Activated naive CD4-positive, alpha-beta T cell treated with anti-CD3 and anti-CD28 coated beads, Interleukin-2, amount 50 U/mL, for 72 hours (primary cell): ENCODE data around the gene NOSTRIN. TPM values are rescaled to one million over a fixed set of nuclear protein-coding genes. Genes with fewer than 3 reads are reported as not detected.

Source experiments
- ATAC-seq, 2 donors: fragments of 150-1000 bp; cut with Tn5 transposase; 2 replicates each; pipeline ENCODE4 v1.10.0; 2021; ENCODE audit warnings: mild to moderate bottlenecking in 2 of 2, moderate library complexity in 2 of 2
- DNase-seq, 2 donors: peaks; one replicate each; pipeline ENCODE4 v3.0.0; 2021 to 2022; ENCODE audit warnings: low spot score in 2 of 2
- H3K27ac Mint-ChIP-seq, 2 donors: one replicate each; pipeline ENCODE4 v1.8.0; 2022; ENCODE audit warnings: mild to moderate bottlenecking in 2 of 2, mixed read lengths in 2 of 2
- H3K36me3 Mint-ChIP-seq, 2 donors: one replicate each; pipeline ENCODE4 v1.8.0; 2022; ENCODE audit warnings: mixed read lengths in 2 of 2
- H3K9me3 Mint-ChIP-seq, 2 donors: one replicate each; pipeline ENCODE4 v1.8.0; 2022; ENCODE audit warnings: mixed read lengths in 2 of 2
- total RNA-seq, 2 donors: library from RNA; stranded (reverse); gene quantifications; one replicate each; pipeline ENCODE4 v1.2.3, GENCODE V29; 2022

NOSTRIN gene
- total RNA-seq, 2 donors from 2014 or later, result not detected

DNA sequence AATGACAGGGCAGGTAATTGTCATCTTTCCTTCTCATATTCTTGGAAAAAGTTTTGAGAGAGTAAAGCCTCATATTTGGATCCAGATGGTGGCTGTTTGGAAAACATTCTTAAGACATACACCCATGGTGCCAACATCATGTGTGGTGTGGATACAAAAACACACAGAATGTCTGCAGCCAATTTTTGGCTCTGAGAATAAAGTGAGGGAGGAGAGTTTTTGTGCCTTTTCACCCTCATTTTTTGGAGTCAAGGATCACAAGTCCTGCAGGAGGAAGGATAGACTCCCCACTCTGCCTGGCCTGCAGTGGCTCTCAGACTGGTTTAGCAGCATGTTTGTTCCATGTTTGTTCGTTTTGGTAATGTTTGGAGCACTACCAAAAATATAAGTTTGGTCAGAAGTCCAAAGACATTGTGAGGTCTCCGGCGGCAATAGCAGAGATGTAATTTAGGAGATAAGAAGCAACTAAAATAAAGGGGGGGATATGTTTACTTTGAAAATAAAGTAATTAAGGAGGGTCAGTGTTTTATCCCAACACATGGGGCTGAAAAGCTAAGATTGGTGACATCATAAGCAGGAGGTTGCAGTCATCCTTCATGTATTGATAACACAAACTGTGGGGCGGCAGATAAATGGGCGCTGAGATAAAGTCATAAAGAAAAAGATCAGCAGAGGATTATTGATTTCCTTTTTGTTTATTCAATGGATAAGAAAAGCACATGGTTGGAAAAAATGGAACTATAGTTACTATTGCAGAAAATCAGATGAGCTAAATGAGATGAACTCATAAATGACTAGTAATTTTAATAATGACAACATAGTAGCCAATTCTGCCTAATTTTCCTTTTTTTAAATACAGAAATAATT, 655 bp downstream of the NOSTRIN start:
- no peak for ATAC-seq
- no peak overlapping the region for H3K27ac Mint-ChIP-seq
- no peak for DNase-seq

DNA sequence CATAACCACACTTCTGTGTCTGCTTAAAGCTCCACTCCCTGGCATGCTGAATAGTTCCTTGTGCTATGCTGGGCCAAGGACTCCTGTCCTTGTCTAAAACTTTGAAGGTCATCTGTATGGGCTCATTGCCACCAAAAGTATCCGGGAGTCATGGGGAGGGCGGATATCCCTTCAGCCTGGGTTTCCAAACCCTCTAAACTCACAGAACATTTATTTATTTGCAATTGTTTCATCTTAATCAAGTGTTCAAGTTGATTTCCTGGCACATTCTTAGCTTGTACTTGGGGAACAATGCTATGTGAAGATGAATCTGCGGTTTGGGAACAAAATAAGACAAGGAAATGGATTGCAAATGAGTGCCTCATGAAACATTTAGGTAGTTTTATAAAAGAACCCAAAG, 1.8 kb downstream of the NOSTRIN start:
- Mint-ChIP-seq H3K27ac (no peak overlapping the region), H3K36me3 (no peaks in the 10 kb centered on the region), H3K9me3 (no peaks in the 10 kb centered on the region)
- DNase-seq, result no peak
- no peak for ATAC-seq

More for the DNA sequence above, 655 bp downstream of the NOSTRIN start:
- no peaks in the 10 kb centered on the region for H3K36me3 Mint-ChIP-seq
- no peaks in the 10 kb centered on the region for H3K9me3 Mint-ChIP-seq

DNA sequence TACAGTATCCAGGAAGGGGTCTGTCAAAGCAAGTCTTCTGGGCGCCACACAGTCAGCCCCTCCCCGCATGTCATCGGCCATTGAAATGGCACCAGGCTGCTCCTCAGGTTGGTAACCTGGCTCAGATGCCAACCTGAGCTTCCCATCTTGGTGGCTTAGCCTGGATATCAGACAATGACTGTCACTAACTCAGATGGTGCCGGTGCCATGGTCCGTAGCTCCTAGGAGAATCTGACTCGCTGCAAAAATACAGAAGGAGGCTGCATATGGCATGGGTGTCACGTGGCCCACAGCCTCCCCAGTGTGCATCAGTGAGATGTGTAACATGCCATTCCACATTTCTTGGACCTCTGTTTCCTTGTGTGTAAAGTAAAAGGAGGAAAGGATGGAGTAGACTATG, 3.2 kb downstream of the NOSTRIN start:
- Mint-ChIP-seq H3K36me3 (no peaks in the 10 kb centered on the region), H3K9me3 (no peaks in the 10 kb centered on the region), H3K27ac (no peak overlapping the region)
- DNase-seq (no peak), ATAC-seq (no peak)

DNA sequence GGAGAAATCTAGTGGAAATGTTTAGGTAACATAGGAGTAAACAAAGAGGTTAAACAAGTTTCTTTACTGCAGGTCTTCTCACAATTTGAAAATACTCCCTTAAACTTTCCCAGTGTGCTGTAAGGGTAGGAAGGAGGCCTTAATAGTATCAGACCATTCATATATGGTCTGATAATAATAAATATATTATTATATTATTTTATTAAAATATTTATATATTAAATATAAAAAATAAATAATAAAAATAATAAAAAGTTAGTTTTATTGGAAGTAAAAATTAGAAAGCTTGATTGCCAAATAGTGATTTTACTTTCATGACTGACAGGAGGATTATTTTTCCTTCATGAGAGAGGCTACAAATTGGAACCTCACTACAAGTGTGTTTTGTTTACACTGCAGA, 7.1 kb downstream of the NOSTRIN start:
- DNase-seq (no peak), ATAC-seq (no peak)
- Mint-ChIP-seq H3K36me3 (no peaks in the 10 kb centered on the region), H3K9me3 (no peaks in the 10 kb centered on the region), H3K27ac (no peak overlapping the region)

DNA sequence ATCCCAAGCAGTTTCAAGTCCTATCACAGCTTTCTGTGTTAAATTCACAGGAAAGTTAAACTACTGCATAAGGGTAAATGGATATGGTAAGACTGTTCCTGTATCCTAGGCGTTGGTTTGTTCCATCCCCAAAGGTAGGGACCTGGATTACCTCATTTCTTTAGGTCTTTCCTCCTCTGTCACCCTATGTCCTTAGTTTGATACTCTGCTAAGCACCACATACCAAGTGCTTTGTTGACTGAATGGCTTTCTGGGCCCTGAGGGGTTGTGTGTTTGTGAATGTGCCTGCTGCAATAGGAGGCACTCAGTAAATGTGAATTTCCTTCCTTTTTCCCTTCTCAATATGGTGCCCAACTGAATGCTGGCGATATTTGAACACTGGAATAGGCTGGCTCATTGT, 7.8 kb downstream of the NOSTRIN start:
- Mint-ChIP-seq H3K36me3 (no peaks in the 10 kb centered on the region), H3K9me3 (no peaks in the 10 kb centered on the region), H3K27ac (no peak overlapping the region)
- ATAC-seq (no peak), DNase-seq (no peak)

DNA sequence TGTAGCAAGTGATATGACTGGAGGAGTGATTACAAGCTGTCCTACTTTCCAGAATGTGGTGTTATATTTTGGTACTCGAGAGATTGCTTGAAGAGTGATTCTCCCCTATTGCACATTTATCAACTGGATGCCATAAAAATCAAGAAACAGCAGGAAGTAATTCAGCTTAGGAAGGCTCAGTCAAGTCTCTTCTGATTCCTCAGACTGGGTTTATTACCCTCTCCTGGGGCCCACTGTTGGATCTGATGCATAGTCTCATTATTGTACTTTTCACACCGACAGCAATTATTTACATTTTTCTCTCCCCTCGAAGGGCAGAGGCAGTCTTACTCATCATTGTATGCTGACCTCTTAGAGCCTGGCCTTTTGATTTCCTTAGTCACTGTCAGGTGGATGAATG, 9.3 kb downstream of the NOSTRIN start:
- ATAC-seq (no peak), DNase-seq (no peak)
- no peaks in the 10 kb centered on the region for H3K36me3 Mint-ChIP-seq
- H3K9me3 Mint-ChIP-seq, result no peaks in the 10 kb centered on the region
- no peak overlapping the region for H3K27ac Mint-ChIP-seq

DNA sequence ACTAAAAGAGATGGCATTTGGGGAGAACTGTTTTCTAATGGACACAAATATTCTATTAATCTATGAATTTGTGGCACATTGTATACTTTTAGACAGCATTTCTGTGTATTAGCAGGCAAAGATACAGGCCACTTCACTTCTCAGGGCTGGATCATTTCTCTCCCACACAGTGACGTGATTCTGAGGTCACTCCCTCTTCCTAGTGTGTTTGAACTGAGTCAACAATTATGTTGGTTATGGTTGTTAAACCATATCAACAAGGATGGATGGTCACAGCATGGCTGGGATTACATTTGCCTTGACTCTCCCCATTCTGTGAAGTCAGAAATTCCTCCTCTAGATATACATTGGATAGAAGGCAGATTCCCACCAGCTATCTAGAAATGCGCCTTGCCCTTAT, 11.6 kb downstream of the NOSTRIN start:
- Mint-ChIP-seq H3K27ac (no peak overlapping the region), H3K36me3 (no peaks in the 10 kb centered on the region), H3K9me3 (no peaks in the 10 kb centered on the region)
- ATAC-seq, result no peak
- DNase-seq, result no peak

DNA sequence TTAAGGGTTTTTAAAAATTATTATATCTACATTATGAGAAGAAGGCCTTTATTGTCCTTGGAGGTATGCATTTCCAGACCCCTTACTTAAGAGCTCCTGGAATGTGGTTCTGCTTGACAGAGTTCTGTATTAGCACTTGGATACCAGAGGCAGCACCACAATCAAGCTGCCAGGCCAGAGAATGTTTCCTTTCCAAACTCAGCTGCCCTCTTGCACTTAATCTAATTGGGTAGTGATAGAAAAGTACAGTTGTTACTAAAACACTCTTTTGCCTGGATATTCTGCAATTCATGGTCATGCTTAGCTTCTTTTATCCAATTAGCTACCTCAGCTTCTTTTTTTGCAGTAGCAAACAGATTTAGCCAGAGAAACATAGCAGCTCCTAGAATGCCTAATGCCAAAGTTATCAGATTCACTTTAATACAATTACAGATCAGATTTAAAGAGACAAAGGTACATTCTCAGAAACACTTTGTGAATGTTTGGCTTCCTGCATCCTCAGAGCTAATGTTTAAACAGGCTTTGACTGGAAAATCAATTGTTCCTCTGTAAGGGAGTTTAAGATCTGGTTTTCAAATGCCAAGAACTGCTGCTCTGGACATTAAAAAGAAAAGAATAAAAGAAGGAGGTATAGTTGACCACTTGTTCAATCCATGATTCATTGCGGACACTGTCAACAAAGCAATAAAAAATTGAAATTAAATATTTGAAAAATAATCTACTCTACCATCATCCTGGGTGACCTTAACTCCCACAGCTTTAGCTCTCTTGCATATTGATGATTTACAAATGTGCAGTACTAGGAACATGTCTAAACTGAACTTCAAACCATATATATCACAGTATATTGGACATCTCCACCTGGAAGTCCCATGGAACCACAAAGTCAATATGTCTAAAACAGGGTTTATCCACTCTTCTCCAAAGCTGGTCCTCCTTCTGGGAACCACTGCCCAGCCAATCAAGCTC, 12.8 kb downstream of the NOSTRIN start:
- H3K36me3 Mint-ChIP-seq, result no peaks in the 10 kb centered on the region
- DNase-seq, result no peak
- no peaks in the 10 kb centered on the region for H3K9me3 Mint-ChIP-seq
- no peak overlapping the region for H3K27ac Mint-ChIP-seq
- no peak for ATAC-seq

DNA sequence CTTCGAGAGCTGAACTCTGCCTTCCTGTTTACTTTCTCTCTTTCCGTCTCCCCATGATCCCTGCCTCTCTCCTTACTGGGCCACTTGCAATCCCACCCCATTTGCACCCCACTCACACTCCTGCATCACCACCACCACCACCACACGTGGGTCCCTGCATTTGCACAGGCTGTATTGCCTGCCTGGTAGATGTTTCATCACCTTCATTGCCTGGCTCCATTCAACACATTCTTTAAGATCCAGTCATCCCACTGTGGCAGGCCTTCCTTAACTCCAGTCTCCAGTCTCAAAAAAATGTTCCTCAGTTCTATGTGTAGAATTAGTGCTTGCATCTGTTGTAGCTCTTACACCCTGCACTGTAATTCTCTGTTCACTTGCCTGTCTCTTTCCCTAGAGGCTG, 13.9 kb downstream of the NOSTRIN start:
- DNase-seq, result no peak
- no peaks in the 10 kb centered on the region for H3K9me3 Mint-ChIP-seq
- no peak for ATAC-seq

DNA sequence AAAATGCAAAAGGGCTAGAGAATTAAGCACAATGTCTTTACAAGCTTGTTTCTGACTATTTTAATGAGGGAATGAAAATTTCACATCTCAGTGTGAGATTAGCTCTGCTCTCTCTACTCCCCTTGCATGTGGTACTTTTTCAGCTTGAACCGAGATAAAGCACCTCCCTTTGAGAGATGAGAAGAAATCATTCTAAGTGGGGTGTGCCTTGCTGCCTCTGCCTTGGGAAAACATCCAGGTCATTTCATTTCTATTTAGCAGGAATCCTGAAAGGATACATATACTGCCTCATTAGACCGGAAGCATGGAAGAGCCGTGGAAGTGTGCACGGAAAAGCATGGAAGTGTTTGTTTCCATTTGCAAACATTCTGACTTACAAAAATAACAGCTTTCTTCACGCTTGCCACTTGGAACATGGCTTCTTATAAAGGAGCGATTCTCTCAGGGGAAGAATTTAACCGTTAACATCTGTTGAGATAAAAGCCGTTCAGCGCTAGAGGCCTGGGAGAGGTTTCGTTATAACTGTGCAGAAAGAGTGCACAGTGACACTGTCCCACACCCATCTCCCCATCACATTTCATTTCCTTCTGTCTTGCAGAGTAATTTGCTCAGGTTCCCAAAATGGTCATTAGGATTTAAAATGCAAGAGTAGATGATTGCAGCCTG, 16.7 kb downstream of the NOSTRIN start:
- DNase-seq (no peak), ATAC-seq (no peak)
- no peaks in the 10 kb centered on the region for H3K36me3 Mint-ChIP-seq
- H3K27ac Mint-ChIP-seq, result no peak overlapping the region
- H3K9me3 Mint-ChIP-seq, result no peaks in the 10 kb centered on the region

More for the DNA sequence above, 13.9 kb downstream of the NOSTRIN start:
- H3K36me3 Mint-ChIP-seq, result no peaks in the 10 kb centered on the region
- H3K27ac Mint-ChIP-seq, result no peak overlapping the region

DNA sequence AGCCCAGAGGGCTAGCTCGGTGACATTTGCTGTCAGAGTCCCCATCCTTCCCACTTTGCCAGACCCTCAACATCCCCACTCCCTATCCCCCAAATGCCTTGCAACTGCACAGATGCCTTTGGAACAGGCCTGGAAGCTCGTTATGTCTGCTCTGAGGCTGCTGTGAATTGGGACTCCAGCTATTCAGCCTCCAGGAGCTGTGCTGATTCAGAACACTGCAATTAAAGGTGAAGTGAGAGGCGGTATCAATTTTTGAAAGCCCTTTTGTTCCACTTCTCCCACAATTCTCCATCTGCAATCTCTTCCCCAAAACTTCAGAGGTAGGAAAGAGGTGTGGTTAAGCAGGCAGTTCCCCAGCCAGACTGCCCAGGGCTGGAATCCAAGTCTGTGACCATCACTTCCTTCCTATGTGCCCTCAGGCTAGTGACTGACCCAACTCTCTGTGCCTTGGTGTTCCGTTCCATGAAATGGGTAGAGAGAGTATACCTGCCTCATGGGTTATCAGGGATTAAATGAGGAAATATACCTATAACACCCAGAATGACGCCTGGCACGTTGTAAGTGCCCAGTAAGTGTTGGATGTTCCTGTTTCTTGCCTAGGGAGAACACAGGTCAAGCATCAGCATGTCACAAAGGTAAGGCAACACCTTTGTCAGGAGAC, 17.5 kb downstream of the NOSTRIN start:
- no peak overlapping the region for H3K27ac Mint-ChIP-seq
- no peaks in the 10 kb centered on the region for H3K9me3 Mint-ChIP-seq
- no peaks in the 10 kb centered on the region for H3K36me3 Mint-ChIP-seq
- no peak for ATAC-seq
- no peak for DNase-seq

DNA sequence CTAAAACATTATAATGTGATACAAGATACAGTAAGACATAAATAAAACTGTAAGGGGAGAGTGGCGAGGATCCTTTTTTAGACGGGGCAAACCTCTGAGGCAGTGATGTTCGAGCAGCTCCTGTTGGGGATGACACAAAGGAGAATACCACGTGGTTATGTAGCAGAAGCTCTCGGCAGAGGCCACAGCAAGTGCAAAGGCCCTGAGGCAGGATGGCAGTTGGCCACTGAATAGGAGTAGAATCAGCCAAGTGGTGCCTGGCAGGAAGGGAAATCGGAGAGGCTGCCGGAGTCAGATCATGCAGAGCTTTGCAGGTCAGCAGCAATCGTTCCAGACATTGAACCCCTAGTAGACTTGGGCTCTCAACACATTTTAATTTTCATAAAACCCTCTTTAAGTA, 19.1 kb downstream of the NOSTRIN start:
- no peak overlapping the region for H3K27ac Mint-ChIP-seq
- H3K9me3 Mint-ChIP-seq, result no peaks in the 10 kb centered on the region
- no peak for ATAC-seq
- no peak for DNase-seq
- H3K36me3 Mint-ChIP-seq, result no peaks in the 10 kb centered on the region

DNA sequence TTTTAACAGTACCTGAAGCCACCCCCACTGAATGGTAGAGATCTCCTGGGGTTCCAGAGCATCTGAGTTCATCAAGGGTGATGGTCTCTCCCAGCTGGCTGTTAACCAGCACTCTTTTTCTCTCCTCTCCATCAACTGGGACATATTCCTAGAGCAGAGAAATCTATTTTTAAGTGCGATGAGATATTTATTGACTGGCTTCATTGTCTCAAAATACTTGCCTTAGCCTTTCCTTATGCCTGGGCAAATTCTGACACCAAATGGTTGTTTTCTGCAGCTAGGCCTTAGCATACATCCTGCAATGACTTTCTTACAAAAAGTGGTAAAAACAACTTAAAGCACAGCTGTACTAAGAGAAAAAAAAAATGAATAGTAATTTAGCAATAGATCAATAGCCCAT, 19.6 kb downstream of the NOSTRIN start:
- DNase-seq, result no peak
- no peak for ATAC-seq
- Mint-ChIP-seq H3K36me3 (no peaks in the 10 kb centered on the region), H3K9me3 (no peaks in the 10 kb centered on the region), H3K27ac (no peak overlapping the region)

DNA sequence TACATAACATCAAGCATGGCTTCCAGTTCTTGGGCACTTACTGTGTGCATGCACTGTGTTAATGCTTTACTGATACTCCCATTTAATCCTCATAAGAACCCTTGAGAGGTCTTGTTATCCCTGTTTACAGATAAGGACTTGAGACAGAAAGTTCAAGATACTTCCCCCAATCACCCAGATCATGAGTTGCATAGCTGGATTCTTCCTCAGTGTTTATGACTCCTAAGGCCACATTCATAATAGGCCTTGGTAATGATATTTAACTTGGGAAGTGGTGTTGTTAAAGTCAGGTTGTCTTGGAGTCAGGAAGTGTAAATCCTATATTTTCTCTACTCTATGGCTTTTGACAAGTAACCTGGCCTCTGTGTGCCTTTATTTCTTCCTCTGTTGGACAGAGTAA, 22.7 kb downstream of the NOSTRIN start:
- Mint-ChIP-seq H3K36me3 (no peaks in the 10 kb centered on the region), H3K9me3 (no peaks in the 10 kb centered on the region), H3K27ac (no peak overlapping the region)
- ATAC-seq (no peak), DNase-seq (no peak)

DNA sequence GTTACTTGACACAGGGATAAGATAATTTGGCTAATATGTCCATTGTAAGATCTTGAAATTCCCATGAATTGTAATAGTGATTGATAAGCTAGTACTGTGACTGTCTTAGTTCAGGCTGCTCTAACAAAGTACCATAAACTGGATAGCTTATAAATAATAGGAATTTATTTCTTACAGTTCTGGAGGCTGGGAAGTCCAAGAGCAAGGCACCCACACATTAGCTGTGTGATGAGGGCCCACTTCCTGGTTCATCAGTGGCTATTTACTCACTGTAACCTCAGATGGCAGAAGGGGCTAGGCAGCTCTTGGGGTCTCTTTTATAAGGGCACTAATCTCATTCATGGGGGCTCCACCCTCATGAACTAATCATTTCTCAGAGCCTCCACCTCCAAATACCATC, 28.5 kb downstream of the NOSTRIN start:
- DNase-seq (no peak), ATAC-seq (no peak)
- H3K36me3 Mint-ChIP-seq, result no peaks in the 10 kb centered on the region
- H3K27ac Mint-ChIP-seq, result no peak overlapping the region
- no peaks in the 10 kb centered on the region for H3K9me3 Mint-ChIP-seq

DNA sequence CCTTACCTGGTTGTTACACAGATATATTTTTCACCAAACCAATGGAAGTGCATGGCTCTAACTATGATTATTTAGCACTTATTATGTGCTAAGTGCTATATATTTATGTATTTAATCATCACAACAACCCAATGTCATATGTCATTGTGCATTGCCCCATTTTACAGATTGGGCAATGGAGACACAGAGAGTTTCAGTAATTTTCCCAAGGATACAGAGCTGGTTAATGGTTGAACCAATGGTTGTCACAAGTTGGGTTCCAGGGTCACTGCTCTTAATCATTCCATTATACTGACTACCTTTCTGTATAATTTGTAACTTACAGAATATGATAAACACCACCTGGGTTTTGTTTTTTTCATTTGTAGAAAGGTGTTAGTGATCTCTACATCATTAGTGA, 29.2 kb downstream of the NOSTRIN start:
- Mint-ChIP-seq H3K36me3 (no peaks in the 10 kb centered on the region), H3K27ac (no peak overlapping the region), H3K9me3 (no peaks in the 10 kb centered on the region)
- DNase-seq (no peak), ATAC-seq (no peak)

DNA sequence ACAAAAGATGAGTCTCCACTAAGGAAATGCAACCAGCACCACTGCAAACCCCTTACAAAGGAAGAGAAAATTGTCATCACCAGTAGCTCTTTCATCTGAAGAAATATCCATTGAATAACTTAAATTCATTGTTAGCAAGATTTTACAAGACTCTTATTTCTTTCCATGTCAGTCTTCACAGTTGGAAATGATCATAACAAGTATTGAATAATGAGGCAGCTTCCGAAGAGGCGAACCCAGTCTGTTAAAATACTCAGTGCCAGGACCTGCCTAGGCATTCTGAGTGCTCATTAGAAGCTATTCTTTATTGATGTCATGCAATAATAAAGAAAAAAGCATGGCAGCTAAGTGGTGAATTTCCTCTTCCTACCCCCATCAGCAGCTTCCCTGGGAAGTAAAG, 33.5 kb downstream of the NOSTRIN start:
- Mint-ChIP-seq H3K27ac (no peak overlapping the region), H3K9me3 (no peaks in the 10 kb centered on the region), H3K36me3 (no peaks in the 10 kb centered on the region)
- no peak for DNase-seq
- no peak for ATAC-seq
